Neuron (in vitro differentiated cells): Measurements from ENCODE around the gene RTN4R.

ENCODE experiments used
- H2AFZ ChIP-seq: one replicate; pipeline ENCODE4 v1.6.1; 2013; ENCODE audit warnings: low read depth, mild to moderate bottlenecking, inconsistent platforms, low read length, moderate library complexity
- H3K27me3 ChIP-seq: one replicate; pipeline ENCODE4 v1.6.1; 2013; ENCODE audit warnings: low read length; ENCODE audit not compliant: insufficient read depth
- H3K36me3 ChIP-seq: one replicate; pipeline ENCODE4 v1.6.1; 2013; ENCODE audit warnings: low read length; ENCODE audit not compliant: insufficient read depth
- H3K4me1 ChIP-seq: one replicate; pipeline ENCODE4 v1.6.1; 2013; ENCODE audit warnings: low read length; ENCODE audit not compliant: insufficient read depth
- H3K4me3 ChIP-seq: 2 replicates; pipeline ENCODE4 v1.5.1; 2013; ENCODE audit warnings: mild to moderate bottlenecking, low read length, moderate library complexity
- H3K9me3 ChIP-seq: one replicate; pipeline ENCODE4 v1.6.1; 2013; ENCODE audit warnings: low read length

Gene RTN4R

DNA sequence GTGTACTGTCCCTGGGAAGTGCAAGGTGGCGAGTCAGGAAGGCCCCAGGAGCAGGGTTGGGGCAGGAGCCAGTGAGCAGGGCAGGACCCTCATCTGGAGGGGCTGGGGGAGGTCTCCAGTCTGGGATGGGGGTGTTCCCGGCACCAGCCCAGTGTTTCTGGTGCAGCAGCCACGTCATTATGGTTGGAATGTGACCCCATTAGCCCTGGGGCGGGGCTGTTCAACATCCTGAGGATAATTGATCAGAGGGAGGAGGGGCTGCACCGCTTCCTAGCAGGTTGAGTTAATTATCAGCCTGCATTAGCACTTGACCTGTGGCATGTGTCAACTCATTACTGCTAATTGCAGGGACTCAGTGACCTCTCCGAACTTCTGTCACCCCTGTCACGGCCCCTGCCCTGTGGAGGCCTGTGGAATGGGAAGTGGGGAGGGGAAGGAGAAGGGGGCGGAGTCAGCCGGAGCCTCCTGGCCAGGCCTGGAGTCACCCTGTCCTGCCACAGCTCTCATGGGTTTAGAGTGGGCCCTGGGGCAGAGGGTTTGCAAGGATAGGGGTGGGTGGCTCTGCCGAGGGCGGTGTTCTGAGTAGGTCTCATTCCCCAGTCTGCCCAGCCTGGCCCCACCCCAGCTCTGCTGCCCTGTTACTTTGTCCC, 64.4 kb downstream of the RTN4R start:
- Histone ChIP-seq H3K9me3 (no peaks in the 10 kb centered on the region), H3K4me3 (no peak overlapping the region), H3K36me3 (no peaks in the 10 kb centered on the region), H3K4me1 (peaks cover 16% of the 10 kb centered on the region), H2AFZ (no peak overlapping the region), H3K27me3 (peaks cover 10% of the 10 kb centered on the region)

DNA sequence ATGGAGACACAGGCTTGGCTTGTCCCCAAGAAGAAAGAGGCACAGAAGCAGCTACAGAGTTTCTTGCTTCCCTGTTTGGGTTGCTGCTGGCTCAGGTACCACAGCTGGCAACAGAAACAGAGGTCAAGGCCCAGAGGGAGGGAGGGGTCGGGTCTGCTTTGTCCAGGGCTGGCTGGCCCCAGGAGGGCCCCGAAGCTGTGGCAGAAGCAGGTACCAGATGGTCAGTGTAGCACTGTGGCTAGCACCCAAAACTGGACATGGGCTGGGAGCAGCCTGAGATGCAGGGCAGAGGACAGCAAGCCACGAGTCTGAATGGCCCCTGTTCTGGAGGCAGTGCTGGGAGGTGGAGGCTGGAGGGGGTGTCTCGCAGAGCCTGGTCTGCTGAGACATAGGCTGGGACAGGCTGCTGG, 65.0 kb downstream of the RTN4R start:
- Histone ChIP-seq H3K27me3 (peaks cover 11% of the 10 kb centered on the region), H3K36me3 (no peaks in the 10 kb centered on the region), H3K4me3 (no peak overlapping the region), H3K9me3 (no peaks in the 10 kb centered on the region), H2AFZ (no peak overlapping the region), H3K4me1 (peaks cover 16% of the 10 kb centered on the region)

DNA sequence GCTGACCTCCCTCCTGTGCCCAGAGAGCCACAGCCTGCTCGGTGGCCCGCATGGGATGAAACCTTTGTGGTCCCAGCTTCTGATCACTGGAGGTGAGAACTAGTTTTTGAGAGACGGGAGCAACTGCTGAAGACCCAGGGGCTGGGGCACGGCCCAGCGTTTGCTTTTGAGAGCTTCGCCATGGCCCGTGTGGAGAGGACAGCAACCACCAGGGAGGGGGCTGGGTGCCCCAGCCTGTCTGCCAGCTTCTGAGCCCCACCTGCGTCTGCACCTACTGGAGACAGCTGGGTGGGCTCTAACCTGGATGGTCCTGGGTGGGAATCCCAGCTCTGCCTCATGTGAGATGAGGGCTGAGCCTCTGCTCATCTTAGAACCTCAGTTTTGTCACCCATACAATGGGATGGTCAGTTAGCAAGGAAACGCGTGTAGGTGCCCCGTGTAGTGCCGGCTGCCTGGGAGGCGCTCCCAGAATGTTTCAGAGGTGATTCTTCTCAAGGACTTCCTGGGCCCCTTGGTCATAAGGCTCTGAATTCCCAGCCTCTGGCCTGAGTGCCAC, 66.2 kb downstream of the RTN4R start:
- H3K4me3 ChIP-seq, result no peak overlapping the region
- H3K36me3 ChIP-seq, result no peaks in the 10 kb centered on the region
- peaks cover 19% of the 10 kb centered on the region for H3K27me3 ChIP-seq
- H3K4me1 ChIP-seq, result peaks cover 16% of the 10 kb centered on the region
- no peak overlapping the region for H2AFZ ChIP-seq
- H3K9me3 ChIP-seq, result no peaks in the 10 kb centered on the region

DNA sequence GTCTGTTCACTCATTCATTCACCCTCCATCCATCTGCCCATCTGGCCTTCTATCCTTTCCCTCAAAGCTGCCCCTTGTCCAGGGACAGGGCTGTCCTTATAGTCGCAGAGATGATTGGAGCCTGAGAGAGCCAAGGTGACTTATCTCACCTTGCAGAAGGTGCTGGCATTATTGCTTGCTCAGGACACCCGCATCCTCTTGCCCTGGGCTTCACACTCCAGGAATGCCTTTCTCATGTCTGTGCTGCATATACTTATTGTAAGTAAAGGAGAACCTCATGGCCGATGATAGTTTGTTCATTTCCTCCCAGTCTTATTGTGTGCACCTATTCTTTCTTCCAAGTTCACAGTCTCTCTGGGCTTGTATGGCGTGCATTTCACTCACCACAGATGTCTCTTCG, 68.2 kb downstream of the RTN4R start:
- no peaks in the 10 kb centered on the region for H3K36me3 ChIP-seq
- no peaks in the 10 kb centered on the region for H3K9me3 ChIP-seq
- peaks cover 23% of the 10 kb centered on the region for H3K27me3 ChIP-seq
- H3K4me1 ChIP-seq, result peaks cover 18% of the 10 kb centered on the region
- no peak overlapping the region for H2AFZ ChIP-seq
- no peak overlapping the region for H3K4me3 ChIP-seq

DNA sequence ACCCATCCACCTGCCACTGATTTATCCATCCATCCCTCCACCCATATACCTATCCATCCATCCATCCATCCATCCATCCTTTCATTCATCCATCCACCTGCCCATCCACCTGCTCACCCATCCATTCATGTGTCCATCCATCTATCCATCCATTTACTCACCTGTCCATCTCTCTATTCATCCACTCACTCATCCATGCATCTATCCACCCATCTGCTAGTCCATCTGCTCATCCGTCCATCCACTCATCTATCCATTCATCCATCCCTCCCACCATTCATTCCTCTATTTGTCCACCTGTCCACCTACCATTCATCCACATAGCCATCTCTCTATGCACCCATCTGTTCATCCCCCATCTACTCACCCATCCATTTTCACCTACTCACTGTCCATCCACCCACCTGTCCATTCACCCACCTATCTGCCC, 68.7 kb downstream of the RTN4R start:
- Histone ChIP-seq H3K9me3 (no peaks in the 10 kb centered on the region), H3K27me3 (peaks cover 26% of the 10 kb centered on the region), H3K4me3 (no peak overlapping the region), H2AFZ (no peak overlapping the region), H3K4me1 (peaks cover 18% of the 10 kb centered on the region), H3K36me3 (no peaks in the 10 kb centered on the region)

DNA sequence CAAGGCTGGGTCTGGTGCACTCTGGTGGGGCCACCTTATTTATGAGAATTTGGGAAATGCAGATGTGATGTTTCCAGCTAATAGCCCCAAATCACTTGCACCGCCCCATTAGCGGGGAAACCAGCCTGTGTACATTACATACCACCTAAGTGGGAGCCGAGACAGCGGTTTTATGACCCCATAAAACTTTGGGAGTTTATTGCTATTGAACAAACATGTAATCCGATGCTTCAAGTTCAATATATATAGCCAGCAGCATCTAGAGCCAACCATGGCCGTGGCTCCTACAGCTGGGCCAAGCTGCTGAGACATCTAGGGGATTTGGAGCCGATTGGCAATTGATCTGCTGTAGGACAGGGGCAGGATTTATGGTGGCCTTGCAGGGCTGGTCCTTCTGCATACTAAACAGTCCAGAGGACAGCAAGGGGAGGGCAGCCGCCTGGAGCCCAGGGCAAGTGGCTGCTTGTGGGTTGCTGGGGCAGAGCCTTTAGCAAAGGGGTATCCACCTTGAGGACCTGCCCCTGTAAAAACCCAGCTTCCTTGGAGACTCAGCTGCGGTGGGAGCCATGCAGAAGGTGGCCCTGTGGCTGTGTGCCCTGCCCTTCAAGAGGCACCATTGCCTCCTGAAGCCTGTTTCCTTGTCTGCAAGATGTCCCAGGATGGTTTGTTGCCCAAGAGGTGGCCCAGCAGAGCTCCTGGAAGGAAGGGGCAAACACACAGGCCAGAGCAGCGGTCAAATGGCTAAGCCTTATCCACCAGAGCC, 69.4 kb downstream of the RTN4R start:
- no peaks in the 10 kb centered on the region for H3K36me3 ChIP-seq
- peaks cover 11% of the 10 kb centered on the region for H3K4me1 ChIP-seq
- no peaks in the 10 kb centered on the region for H3K9me3 ChIP-seq
- H2AFZ ChIP-seq, result no peak overlapping the region
- H3K27me3 ChIP-seq, result peaks cover 33% of the 10 kb centered on the region
- H3K4me3 ChIP-seq, result no peak overlapping the region

DNA sequence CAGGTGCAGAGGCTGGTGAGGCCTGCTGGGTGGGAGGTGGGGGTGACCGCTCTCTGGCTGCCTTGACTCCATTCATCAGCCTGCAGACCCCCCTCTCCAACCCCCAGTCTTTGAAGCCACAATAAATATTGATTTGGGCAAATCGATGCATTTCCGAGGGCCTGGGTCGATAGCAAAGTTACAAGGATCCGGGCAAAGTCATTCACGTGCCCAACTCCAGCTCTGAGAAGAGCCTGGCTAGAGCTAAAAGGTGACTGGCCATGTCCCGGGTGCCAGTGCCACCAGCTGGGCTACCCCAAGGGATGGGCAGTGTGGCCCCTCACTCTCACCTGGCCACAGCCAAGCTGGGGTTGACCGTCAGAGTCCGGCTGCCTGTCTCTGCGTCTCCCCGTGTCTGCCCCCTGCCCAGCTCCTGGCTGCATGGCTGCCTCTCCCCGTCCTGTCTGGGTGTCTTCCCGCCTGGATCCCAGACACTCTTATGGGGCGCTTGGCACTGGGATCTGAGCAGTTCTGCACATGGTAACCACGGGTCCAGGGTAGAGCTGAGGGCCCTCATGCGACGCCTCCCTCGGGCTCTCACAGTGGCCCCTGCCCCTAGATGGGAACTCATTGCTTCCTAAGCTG, 70.6 kb downstream of the RTN4R start:
- Histone ChIP-seq H3K4me3 (no peak overlapping the region), H3K36me3 (no peaks in the 10 kb centered on the region), H3K27me3 (peaks cover 38% of the 10 kb centered on the region), H2AFZ (no peak overlapping the region), H3K4me1 (peaks cover 4% of the 10 kb centered on the region), H3K9me3 (no peaks in the 10 kb centered on the region)

DNA sequence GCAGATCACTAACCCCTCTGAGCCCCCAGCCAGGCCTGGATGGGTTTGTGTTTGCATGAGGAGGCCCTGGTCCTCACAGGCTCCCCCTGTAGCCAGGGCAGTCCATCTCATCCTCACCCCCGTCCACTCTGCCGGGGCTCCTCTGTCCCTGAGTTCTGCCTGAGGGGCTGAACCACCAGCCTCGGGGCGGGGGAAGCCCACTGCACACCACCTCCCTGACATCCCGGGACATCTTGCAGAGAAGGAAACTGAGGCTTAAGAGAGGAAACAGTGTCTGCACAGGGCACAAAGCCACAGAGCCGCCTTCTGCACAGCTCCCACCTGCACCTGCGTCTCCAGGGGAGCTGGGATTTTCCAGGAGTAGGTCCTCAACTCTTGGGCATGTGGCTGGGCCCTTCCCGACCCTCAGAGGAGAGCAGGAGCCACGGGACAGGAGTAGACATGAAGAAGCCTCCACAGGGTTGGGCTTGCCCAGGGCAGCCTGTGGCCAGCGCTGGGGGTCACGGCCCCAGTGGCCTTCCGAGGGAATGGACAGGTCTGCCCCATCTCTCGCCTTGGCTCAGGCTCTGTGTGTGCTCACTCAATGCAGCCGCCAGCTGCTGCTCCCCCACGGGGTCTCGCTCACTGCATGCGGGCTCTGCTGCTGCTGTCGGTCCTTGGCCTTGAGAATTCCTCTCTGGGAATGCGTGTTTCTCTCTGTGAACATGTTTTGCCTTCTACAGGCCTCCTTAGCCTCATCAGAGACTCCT, 71.8 kb downstream of the RTN4R start:
- H3K36me3 ChIP-seq, result no peaks in the 10 kb centered on the region
- H2AFZ ChIP-seq, result no peak overlapping the region
- peaks cover 36% of the 10 kb centered on the region for H3K27me3 ChIP-seq
- peaks cover 4% of the 10 kb centered on the region for H3K4me1 ChIP-seq
- H3K9me3 ChIP-seq, result no peaks in the 10 kb centered on the region
- no peak overlapping the region for H3K4me3 ChIP-seq

DNA sequence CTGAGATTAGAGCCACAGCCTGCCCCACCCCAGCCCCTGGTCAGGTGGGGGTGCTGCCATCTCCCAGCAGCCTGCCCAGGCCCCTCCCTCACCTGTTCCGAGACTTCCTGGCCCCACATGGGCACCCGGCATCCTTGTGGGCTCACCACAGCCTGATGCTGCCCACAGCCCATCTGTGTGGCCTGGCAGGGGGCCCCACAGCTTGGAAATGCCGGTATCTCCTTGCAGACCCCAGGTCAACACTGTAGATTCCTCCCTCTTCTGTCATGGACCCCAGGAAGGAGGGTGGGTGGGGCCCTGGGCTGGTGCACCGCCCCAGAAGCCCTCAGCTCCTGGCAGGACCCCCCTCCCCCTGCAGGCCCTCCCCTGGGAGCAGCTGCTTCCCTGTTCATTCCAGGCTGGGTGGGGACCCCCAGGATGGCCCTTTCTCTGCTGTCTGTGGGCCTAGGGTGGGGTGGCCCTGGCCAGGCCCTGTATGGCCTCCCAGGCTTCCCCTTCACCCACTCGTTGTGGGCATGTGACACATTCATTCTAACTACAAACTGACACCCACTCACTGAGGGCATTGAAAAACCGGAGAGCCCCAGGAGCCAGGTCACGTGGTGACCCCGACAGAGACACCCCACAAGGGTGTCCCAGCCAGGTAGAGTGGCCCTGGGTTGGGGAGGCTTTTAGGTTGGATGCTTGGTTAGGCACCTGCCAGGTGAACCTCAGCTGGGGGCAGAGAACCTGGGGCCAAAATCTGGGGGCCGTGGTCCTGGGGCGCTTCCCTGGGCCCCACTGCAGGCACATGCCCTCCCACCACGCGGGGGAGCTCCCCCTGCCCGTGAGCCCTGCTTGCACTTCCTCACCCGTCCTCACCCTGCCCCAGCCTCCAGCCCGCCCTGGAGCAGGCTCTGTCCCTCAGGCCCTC, 73.2 kb downstream of the RTN4R start:
- H3K9me3 ChIP-seq, result no peaks in the 10 kb centered on the region
- no peaks in the 10 kb centered on the region for H3K36me3 ChIP-seq
- no peak overlapping the region for H2AFZ ChIP-seq
- H3K4me3 ChIP-seq, result no peak overlapping the region
- peaks cover 4% of the 10 kb centered on the region for H3K4me1 ChIP-seq
- peaks cover 40% of the 10 kb centered on the region for H3K27me3 ChIP-seq

DNA sequence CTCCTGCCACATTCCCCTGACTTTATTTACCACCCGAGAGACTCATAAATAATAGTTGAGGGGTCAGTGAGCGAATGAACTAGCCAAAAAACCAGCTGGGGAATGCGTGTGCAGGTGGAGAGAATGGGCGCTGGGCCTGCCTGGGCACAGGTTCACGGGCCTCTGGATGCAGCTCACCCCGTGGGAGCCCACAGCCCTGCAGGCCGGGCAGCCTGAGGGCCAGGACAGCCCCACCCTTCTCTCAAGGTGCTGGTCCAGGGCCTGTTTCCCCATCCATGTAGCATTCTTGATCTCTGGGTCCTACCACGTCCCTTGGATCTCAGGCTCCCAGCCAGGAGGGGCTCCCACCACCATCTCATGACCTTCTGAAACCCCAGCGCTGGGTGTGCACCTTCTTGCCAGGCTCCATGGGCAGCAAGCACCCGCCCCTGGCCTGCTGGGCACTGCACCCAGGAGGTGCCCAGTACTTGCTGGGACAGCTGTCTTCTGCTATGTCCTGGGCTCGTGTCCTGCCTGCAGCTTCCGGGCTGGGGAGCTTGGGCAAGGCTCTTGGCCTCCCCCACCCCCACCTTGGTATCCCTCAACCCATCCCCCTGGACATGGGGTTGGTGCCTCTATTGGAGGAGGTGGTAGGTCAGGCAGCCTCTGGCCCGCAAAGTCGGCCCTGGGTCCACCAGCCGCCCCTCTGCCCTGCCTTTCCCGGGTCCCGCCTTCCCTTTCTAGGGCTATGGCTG, 74.2 kb downstream of the RTN4R start:
- peaks cover 37% of the 10 kb centered on the region for H3K27me3 ChIP-seq

DNA sequence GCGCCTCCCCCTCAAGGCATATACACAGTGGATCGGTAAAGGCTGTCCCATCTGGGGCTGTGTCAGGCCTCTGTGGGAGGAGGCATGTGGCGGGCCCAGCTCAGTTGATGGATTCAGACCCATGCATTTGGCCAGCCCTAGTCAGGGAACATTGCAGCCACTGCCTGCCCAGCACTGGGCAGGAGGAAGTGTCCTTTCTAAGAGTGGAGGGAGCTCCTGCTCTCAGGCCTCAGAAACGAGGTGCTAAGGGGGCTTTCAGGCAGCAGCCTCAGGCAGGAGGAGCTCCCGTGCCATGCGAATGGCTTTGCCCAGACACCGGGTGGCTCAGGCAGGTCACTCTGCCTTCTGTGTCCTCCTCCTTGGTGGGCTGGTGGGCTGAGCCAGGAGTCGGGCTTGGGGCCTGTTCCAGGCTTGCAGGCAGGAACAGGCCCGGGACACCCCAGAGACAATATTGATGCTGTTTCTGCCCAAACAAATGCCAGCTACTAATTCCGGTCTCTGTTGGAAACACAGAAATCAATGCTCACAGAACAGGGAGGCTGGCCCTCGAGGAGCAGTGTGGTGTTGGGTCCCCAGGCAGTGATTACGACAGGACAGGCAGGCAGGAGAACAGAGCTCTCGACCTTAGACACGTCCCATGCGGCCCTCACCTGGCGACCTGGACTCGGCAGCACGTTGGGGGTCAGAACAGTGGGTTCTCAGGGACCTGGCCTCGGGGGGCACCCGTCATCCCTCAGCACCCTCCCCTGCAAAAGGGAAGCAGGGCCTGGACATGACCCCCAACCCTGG, 75.0 kb downstream of the RTN4R start:
- Histone ChIP-seq H3K4me1 (peaks cover 4% of the 10 kb centered on the region), H3K9me3 (no peaks in the 10 kb centered on the region), H3K27me3 (peaks cover 37% of the 10 kb centered on the region), H2AFZ (no peak overlapping the region), H3K4me3 (no peak overlapping the region), H3K36me3 (no peaks in the 10 kb centered on the region)

More for the DNA sequence above, 74.2 kb downstream of the RTN4R start:
- H3K4me1 ChIP-seq, result peaks cover 4% of the 10 kb centered on the region
- H3K36me3 ChIP-seq, result no peaks in the 10 kb centered on the region
- H3K4me3 ChIP-seq, result no peak overlapping the region
- no peak overlapping the region for H2AFZ ChIP-seq
- H3K9me3 ChIP-seq, result no peaks in the 10 kb centered on the region
